Midbrain (tissue), 1 donor: ENCODE measurements around the gene NUTF2.
"Not testable (repeated sequence)": the region's sequence is repeated elsewhere in the genome, so short reads cannot be mapped to it uniquely, and the experiment has no call there.

Experiments
- DNase-seq: peaks from one replicate; lab custom pipeline; 2025; lab: John Stamatoyannopoulos, UW

The NUTF2 gene

GRCh38 chr16:67846320-67847063, at the start of gene NUTF2:
TSS of gene NUTF2 (plus strand) at chr16:67846933. CDS start at chr16:67865131, 18,198 bp downstream.
- DNase-seq: peak; percentile 95

DNA sequence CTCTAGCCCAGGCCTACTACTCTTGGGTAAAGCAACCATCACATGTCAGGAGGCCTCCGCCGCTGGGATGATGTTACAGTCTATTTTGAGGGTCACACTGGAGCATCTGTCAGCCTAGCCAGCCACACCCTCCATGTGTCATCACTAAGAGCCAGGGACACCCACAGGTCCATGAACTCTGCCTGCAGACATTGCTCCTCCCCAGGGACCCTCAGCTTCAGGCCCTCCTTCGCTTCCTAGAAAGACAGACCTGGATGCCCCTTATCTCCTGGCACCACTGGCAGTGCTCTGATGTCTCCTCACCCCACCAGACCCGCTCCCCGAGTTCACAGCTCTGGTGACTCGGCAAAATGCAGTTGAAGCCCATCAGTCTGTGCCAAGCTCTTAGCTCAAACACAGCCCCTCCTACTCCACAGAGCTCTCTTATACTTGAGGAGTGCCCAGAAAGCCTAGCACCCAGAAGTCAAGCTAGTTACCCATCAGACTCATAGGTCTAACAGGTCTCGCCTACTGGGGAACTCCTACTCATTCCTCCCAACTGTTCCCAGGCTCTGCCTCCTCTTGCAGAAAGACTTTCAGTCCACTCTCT, 46.3 kb upstream of the NUTF2 start:
- DNase-seq: no peak

GRCh38 chr16:67801241-67801640, 45.5 kb upstream of the NUTF2 start:
- no peak for DNase-seq

GRCh38 chr16:67801883-67802282, 44.9 kb upstream of the NUTF2 start:
- DNase-seq: no peak

- no peak for DNase-seq
Measured at GRCh38 chr16:67803894-67804293, 42.8 kb upstream of the NUTF2 start.

GRCh38 chr16:67804853-67805542, 41.7 kb upstream of the NUTF2 start:
- DNase-seq: no peak

DNA sequence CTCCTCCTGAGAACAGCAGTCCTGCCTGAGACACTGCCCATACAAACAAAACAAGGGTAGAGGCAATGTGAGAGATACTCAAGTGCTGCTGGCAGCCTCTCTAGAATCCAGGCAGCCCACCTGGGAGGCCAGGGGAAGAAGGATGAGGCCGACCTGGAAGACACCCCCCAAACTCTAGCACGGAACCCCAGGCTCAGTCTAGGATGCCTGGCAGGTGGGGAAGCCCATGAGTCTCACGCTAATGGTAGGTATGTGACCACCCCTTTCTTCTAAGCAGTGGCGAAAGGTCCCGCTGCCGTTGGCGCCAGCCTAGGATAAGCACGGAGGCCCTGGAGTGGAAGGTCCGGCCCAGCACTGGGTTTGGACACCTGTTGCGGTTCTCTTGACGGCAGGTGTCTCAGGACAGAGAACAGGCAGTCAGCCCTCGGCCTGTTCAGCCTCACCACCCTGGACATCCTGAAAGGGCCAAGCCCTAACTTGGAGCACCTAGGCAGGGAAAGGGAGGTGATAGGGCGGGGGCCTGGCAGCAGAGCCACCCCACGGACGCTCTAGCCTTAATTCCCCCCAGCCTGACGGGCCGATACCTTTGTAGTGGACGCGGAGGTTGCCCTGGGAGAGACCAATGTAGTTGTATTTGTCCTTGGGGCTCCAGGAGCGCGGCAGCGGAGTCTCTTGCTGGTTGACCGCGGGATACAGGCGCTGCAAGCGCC, 40.9 kb upstream of the NUTF2 start:
- no peak for DNase-seq

GRCh38 chr16:67806428-67807147, 40.1 kb upstream of the NUTF2 start, which contains the start of the genes RANBP10 and TSNAXIP1:
TSS of gene RANBP10 (minus strand) at chr16:67806560. CDS start at chr16:67806536, 24 bp downstream.
TSS of gene TSNAXIP1 (plus strand) at chr16:67806889. CDS start at chr16:67807150, 261 bp downstream.
- peak; percentile 98 for DNase-seq

- no peak for DNase-seq
Measured at GRCh38 chr16:67807148-67807682, 39.5 kb upstream of the NUTF2 start.

GRCh38 chr16:67811899-67812298, 34.8 kb upstream of the NUTF2 start:
- DNase-seq: no peak

DNA sequence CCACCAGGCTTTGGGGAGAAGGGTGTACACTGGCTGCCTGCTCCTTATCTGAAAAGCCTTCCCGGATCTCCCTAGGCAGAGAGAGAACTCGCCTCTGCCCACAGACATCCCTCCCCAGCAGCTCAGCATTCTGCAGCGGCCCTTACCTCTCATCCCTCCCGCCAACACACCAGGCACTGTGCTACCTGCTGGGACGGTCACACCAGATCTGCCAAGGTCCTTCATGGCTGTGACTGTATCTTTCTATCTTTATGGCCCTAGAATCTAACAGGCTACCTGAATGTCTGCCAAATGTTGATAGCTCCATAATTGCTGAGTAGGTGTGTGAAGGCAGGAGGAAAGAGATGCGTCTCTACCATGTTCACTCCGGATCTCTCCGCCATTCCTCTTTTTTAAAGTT, 32.2 kb upstream of the NUTF2 start:
- DNase-seq: no peak

- DNase-seq: no peak
Measured at GRCh38 chr16:67820608-67821259, 26.0 kb upstream of the NUTF2 start.

GRCh38 chr16:67822511-67822910, 24.2 kb upstream of the NUTF2 start:
- no peak for DNase-seq

- no peak for DNase-seq
Measured at GRCh38 chr16:67825119-67825518, 21.6 kb upstream of the NUTF2 start.

DNA sequence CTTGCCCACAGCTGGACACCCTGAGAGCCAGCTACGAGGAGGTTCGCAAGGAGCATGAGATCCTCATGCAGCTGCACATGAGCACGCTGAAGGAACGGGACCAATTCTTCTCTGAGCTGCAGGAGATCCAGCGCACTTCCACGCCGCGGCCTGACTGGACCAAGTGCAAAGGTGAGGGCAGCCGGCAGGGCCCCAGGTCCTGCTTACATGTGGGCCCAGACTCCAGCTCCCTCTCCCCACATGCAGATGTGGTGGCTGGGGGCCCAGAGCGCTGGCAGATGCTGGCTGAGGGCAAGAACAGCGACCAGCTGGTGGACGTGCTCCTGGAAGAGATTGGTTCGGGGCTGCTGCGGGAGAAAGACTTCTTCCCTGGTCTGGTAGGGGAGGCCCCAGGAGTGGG, 20.8 kb upstream of the NUTF2 start:
- no peak for DNase-seq

DNA sequence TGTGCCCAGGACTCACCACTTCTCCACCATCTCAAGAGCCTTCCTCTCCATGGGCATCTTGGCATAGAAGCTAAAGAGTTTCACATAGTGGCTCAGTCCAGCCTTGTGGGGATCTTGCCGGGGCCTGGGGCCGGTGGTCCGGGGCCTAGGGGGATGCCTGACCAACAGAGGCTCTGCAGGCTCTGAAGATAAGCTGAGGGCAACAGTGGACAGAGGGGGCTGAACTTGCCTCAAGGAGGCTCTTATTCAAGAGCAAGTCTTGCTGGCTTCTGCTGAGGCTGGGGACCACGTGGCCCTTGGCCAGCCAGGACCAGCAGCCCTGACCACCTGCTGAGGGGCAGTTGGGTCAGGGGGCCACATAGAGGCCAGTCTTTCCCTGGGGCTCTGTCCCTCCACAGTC, 18.1 kb upstream of the NUTF2 start:
- no peak for DNase-seq

DNA sequence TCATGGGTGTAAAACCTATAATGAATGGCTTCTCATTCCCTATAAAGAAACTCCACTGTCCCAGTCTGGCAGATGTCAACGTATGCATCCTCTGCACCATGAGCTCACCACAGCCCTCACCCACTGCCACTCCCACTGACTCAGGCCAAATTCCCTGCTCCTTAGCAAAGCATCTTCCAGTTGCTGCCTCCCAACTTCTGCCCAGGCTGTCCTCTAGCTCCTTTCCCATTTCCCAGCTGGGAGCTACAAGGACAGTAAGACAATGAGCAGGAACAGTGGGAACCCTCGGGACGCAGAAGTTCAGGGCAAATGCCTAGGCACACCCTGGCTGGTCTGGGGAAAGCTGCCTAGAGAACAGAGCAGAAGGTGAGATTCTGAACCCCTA, 13.7 kb upstream of the NUTF2 start:
- no peak for DNase-seq

- DNase-seq: peak; percentile 93
Measured at GRCh38 chr16:67833415-67834241, 13.1 kb upstream of the NUTF2 start.

DNA sequence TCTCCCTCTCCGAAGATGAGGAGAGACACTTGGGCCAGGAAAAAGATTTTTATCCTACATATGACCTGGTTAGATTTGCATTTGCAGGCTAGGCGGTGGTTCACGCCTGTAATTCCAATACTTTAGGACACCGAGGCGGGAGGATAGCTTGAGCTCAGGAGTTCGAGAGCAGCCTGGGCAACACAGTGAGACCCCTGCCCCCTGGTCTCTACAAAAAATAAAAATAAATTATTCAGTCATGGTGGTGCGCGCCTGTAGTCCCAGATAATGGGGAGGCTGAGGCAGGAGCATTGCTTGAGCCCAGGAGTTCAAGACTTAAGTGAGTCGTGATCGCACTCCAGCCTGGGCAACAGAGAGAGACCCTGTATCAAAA, 12.5 kb upstream of the NUTF2 start:
- no peak for DNase-seq

GRCh38 chr16:67837190-67837589, 9.5 kb upstream of the NUTF2 start:
- DNase-seq: not testable (repeated sequence)
